ACHN (cell line): ENCODE results near the gene UFSP2.
A peak's percentile ranks its signal among the peaks of the same experiment; 100 is the strongest.

Experiments used
- DNase-seq: peaks from one replicate; pipeline ENCODE4 v3.0.0-alpha.2; 2015
- in situ Hi-C: cut with HindIII; loops from 2 replicates; pipeline ENCODE4 v1.10.0; 2017; ENCODE audit warnings: low sequenced_read_pairs, low pct_ligation_motif_present, low pct_unique_long_range_greater_than_20kb

UFSP2 gene

GRCh38 chr4:185435466-185435865 is 9.7 kb upstream of the UFSP2 start:
- in situ Hi-C loops: no loop called here
- no peak for DNase-seq

GRCh38 chr4:185429660-185430059 is 3.9 kb upstream of the UFSP2 start:
- in situ Hi-C loops: no loop called here
- DNase-seq: no peak

GRCh38 chr4:185426960-185427688 is 1.4 kb upstream of the UFSP2 start:
- no peak for DNase-seq
- in situ Hi-C loops: no loop called here

- in situ Hi-C loops: no loop called here
- DNase-seq: no peak
Observed at GRCh38 chr4:185424905-185425646, 688 bp downstream of the UFSP2 start.

GRCh38 chr4:185421366-185422124 is 4.2 kb downstream of the UFSP2 start:
- in situ Hi-C loops: no loop called here
- no peak for DNase-seq

GRCh38 chr4:185416955-185417354 is 8.8 kb downstream of the UFSP2 start:
- in situ Hi-C loops: no loop called here
- no peak for DNase-seq

- in situ Hi-C loops: no loop called here
- DNase-seq: no peak
Observed at GRCh38 chr4:185412412-185412811, 13.4 kb downstream of the UFSP2 start.

- DNase-seq: no peak
- in situ Hi-C loops: no loop called here
Observed at GRCh38 chr4:185411849-185412248, 13.9 kb downstream of the UFSP2 start.

GRCh38 chr4:185408432-185408831 is 17.3 kb downstream of the UFSP2 start:
- no peak for DNase-seq
- in situ Hi-C loops: no loop called here

GRCh38 chr4:185405296-185405999 is 20.3 kb downstream of the UFSP2 start:
- in situ Hi-C loops: no loop called here
- DNase-seq: no peak

GRCh38 chr4:185404031-185404430 is 21.7 kb downstream of the UFSP2 start:
- DNase-seq: no peak
- in situ Hi-C loops: no loop called here

- DNase-seq: no peak
- in situ Hi-C loops: no loop called here
Observed at GRCh38 chr4:185399466-185399865, 26.3 kb downstream of the UFSP2 start.

GRCh38 chr4:185398618-185399017 is 27.1 kb downstream of the UFSP2 start:
- DNase-seq: no peak
- in situ Hi-C loops: no loop called here

GRCh38 chr4:185396724-185397385 is 28.9 kb downstream of the UFSP2 start, which contains the start of gene ANKRD37:
Gene ANKRD37 (plus strand): TSS chr4:185396841. CDS start chr4:185396924, 83 bp downstream.
- DNase-seq: no peak
- in situ Hi-C loops: no loop called here

GRCh38 chr4:185395956-185396723 is 29.6 kb downstream of the UFSP2 start:
- in situ Hi-C loops: no loop called here
- peak; percentile 95 for DNase-seq

- in situ Hi-C loops: no loop called here
- peak; percentile 26 for DNase-seq
Observed at GRCh38 chr4:185395238-185395955, 30.4 kb downstream of the UFSP2 start, which contains the start of gene LRP2BP. Gene LRP2BP (minus strand): TSS chr4:185395924. CDS start chr4:185378186, 17,738 bp downstream.
